Measurements from ENCODE around the gene FKBP3. TPM values are rescaled to one million over a fixed set of nuclear protein-coding genes. Genes with fewer than 3 reads are reported as not detected.
"Not testable (repeated sequence)": the region's sequence is repeated elsewhere in the genome, so short reads cannot be mapped to it uniquely, and the experiment has no call there.

Gene FKBP3
- total RNA-seq, 1 donor from 2014 or later, result 51.6 TPM

- no peak for DNase-seq (ENCODE audit: extremely low read depth, low read depth, low spot score)
Measured at GRCh38 chr14:45114327-45114726, 20.0 kb downstream of the FKBP3 start.

DNA sequence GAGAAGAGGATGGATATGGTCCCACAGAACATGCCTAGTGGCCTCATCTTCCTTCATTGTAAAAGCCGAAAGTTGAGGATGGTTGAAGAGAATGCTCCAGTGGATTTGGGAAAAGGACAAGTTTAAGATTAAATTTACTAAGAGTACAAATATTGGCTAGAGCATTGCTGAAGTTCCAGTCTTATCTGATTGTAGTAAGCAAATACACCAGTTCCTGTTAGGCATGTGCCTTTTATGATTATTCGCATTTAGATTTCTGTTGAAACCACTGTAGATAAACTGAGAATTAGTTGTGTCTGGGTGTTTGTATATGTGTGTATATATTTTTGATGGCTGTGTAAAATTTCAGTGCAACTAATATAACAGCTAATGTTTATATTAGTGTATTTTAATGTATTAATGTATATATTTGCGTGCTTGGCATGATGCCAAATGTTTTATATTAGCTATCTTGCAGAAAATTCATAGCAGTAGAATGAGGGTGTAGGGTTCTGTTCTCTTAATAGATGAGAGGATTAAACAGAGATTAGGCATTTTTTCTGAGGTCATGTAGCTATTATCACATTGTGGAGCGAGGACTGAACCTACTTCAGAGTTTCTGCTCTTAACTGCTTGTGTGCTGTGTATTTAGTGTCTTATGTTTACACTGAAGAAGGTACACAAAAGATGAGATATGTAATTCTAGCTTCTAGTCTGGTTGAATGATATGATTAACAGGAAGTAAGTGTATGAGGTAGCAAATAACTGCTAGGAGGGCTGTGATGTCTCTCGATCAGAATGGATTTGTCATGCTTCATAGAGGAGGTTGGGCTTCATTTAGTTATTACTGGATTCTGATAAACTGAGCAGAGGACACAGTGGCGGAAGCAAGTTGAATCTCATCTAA, 21.1 kb downstream of the FKBP3 start:
- DNase-seq (ENCODE audit: extremely low read depth, low read depth, low spot score), result no peak

DNA sequence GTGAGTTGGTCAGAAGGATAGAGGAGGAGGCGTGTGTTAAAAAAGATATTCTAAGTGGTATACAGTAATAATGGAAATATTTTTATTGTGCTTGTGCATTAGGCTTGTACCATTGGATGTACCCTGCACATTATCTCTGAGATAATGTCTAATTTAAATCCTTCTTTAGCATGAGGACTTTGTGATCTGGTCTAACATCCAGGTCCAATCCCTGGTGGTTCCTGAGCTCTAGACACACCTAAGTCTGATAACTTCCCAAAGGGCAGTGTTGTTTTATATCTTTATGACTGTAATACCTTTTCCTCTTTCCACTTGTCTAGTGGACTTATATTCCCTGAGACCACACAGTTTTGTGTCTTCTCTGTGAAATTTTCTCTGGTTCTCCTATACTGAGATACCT, 29.7 kb downstream of the FKBP3 start:
- no peak for DNase-seq (ENCODE audit: extremely low read depth, low read depth, low spot score)

GRCh38 chr14:45103806-45104205, 30.5 kb downstream of the FKBP3 start:
- no peak for DNase-seq (ENCODE audit: extremely low read depth, low read depth, low spot score)

DNA sequence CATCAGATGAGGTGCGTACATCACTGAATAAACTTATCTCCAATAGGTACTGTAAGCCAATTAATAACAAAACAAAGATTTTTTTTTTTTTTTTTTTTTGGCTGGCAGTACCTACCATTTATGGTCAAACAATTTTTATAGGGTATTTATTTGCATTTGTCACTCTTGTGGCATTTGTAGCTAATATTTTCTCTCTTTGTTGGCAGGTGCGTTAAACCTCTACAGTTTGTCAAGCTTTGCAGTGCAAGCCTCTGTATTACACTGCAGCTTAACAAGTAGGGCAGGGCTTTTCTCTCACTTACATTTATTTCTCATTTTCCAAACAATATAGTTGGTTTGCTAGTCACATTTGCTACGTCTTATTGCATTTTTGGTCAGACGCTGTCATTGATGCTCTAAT, 38.1 kb downstream of the FKBP3 start:
- no peak for DNase-seq (ENCODE audit: extremely low read depth, low read depth, low spot score)

DNA sequence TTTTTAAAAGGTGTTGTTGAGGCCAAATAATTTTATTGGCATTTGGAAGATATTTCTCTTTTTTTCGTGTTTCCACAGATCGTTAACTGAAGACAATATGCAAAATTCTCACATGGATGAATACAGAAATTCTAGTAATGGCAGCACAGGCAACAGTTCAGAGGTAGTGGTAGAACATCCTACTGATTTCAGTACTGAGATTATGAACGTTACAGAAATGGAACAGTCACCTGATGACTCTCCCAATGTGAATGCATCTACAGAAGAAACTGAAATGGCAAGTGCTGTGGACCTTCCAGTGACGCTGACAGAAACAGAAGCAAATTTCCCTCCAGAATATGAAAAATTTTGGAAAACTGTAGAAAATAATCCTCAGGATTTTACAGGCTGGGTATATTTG, 39.1 kb downstream of the FKBP3 start:
- no peak for DNase-seq (ENCODE audit: extremely low read depth, low read depth, low spot score)

GRCh38 chr14:45094275-45094674, 40.0 kb downstream of the FKBP3 start:
- DNase-seq (ENCODE audit: extremely low read depth, low read depth, low spot score), result no peak

GRCh38 chr14:45091710-45092109, 42.6 kb downstream of the FKBP3 start:
- DNase-seq (ENCODE audit: extremely low read depth, low read depth, low spot score), result no peak

DNA sequence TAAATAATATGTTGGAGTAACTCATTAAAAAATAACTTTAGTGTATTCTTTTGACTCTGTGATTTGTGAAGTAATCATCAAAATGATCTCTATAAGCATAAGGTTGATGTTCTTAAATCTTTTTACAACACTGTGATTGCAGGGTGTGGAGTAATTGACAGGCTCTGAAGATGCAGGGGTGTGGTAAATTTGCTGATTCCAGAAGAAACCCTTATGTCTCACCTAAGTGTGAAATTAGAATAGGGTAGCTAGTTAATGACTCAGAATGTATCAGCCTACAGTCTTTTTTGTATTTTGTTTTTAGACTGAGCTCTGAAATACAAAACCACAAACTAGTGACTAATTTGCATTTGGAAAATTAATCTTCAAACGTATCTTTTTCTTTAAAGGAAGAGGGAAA, 44.5 kb downstream of the FKBP3 start:
- no peak for DNase-seq (ENCODE audit: extremely low read depth, low read depth, low spot score)

GRCh38 chr14:45084946-45085346, 49.3 kb downstream of the FKBP3 start:
- no peak for DNase-seq (ENCODE audit: extremely low read depth, low read depth, low spot score)

- no peak for DNase-seq (ENCODE audit: extremely low read depth, low read depth, low spot score)
Measured at GRCh38 chr14:45083976-45084722, 50.1 kb downstream of the FKBP3 start, which contains the start of gene PRPF39. TSS of gene PRPF39 (plus strand) at chr14:45084116. CDS start at chr14:45095240, 11,124 bp downstream.

- no peak for DNase-seq (ENCODE audit: extremely low read depth, low read depth, low spot score)
Measured at GRCh38 chr14:45083617-45083975, 50.7 kb downstream of the FKBP3 start.

- DNase-seq (ENCODE audit: extremely low read depth, low read depth, low spot score), result no peak
Measured at GRCh38 chr14:45082420-45082819, 51.9 kb downstream of the FKBP3 start.

DNA sequence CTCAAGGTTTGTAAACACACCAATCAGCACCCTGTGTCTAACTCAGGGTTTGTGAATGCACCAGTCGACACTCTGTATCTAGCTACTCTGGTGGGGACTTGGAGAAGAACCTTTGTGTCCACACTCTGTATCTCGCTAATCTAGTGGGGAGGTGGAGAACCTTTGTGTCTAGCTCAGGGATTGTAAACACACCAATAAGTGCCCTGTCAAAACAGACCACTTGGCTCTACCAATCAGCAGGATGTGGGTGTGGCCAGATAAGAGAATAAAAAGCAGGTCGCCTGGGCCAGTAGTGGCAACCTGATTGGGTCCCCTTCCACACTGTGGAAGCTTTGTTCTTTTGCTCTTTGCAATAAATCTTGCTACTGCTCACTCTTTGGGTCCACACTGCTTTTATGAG, 53.2 kb downstream of the FKBP3 start:
- not testable (repeated sequence) for DNase-seq (ENCODE audit: extremely low read depth, low read depth, low spot score)

DNA sequence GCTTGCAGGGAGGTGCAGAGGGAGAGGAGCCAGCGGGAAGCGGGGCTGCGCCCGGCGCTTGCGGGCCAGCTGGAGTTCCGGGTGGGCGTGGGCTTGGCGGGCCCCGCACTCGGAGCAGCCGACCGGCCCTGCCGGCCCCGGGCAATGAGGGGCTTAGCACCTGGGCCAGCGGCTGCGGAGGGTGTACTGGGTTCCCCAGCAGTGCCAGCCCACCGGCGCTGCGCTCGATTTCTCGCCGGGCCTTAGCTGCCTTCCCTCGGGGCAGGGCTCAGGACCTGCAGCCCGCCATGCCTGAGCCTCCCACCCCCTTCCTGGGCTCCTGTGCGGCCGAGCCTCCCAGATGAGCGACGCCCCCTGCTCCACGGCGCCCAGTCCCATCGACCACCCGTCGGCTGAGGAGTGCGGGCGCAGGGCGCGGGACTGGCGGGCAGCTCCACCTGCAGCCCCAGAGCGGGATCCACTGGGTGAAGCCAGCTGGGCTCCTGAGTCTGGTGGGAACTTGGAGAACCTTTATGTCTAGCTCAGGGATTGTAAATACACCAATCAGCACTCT, 53.8 kb downstream of the FKBP3 start:
- DNase-seq (ENCODE audit: extremely low read depth, low read depth, low spot score), result not testable (repeated sequence)

DNA sequence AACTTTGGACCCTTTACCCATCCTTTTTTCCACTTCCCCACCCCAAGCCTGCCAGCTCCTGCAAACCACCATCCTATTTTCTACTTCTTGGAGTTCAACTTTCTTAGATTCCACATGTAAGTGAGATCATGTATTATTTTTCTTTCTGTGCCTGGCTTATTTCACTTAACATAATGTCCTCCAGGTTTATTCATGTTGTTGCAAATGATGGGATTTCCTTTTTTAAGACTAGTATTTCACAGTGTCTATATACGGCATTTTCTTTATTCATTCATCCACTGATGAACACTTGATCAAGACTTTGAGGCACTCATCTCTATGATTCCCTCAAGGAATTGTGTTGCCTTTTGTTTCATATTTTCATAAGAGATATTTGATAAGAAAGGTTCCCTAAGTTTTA, 56.0 kb downstream of the FKBP3 start:
- DNase-seq (ENCODE audit: extremely low read depth, low read depth, low spot score), result no peak

DNA sequence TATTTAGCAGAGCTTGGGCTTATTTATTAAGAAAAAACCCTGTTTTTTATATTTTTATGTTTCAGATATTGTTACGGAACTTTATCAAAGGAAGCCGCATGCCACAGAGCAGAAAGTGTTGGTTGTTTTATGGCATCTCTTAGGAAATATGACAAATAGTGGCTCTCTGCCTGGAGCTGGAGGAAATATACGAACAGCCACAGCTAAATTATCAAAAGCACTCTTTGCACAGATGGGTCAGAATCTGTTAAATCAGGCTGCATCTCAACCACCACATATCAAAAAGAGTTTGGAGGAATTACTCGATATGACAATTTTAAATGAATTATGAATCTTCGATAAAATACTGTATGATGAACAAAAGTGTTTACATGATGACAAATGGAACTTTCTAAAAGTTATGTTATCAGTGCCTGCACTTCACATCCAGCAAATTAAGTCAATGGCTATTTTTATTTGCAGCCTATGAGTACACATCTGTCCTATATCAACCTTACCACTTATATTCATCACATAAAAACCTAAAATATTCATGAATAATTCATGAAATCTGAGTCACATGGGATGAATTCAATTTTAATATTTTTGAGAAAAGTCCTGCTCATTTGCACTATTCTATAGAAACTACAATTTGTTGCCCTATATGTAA, 60.9 kb downstream of the FKBP3 start:
- no peak for DNase-seq (ENCODE audit: extremely low read depth, low read depth, low spot score)

DNA sequence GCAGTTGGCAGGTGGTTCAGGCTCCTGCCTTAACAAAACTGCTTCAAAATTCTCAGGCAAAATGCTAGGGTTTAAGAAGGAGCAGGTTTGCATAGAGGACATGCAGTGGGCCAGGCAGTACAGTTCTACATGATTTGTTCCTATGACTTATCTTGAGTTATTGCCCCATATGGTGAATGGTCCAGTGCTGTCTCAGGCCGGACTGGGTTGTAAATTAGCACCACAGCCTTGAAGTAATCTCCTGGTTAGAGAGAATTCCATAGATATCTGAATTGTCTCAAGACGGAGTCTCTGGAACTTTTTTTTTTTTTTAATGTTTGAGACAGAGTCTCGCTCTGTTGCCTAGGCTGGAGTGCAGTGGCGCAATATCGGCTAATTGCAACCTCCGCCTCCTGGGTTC, 62.2 kb downstream of the FKBP3 start:
- no peak for DNase-seq (ENCODE audit: extremely low read depth, low read depth, low spot score)

DNA sequence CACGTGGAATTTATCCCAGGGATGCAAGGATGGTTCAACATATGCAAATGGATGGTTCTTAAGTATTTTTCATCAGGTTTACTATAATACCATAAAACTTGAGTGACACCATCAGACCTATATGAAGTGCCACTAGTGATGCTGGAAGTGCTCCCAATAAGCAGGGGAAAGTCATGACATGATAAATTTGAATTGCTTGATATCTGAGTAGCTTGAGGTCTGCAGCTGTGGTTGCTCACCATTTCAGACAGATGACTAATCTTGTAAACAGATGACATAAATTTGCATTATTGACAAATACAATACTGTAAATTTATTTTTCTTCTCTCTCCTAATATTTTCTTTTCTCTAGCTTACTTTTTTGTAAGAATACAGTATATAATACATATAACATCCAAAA, 64.1 kb downstream of the FKBP3 start:
- no peak for DNase-seq (ENCODE audit: extremely low read depth, low read depth, low spot score)

DNA sequence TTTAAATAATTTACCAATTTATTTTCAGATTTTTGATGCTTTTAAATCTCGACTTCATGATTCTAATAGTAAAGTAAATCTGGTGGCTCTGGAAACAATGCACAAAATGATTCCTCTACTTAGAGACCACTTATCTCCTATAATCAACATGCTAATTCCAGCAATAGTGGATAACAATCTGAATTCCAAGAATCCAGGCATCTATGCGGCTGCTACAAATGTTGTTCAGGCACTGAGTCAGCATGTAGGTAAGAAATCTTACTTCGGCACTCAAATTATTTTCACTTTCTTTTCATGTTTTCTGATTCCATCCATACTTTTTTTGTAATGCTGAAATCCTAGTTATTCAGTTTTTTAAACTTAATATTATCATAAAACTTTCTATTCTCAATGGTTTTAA, 65.9 kb downstream of the FKBP3 start:
- DNase-seq (ENCODE audit: extremely low read depth, low read depth, low spot score), result no peak

DNA sequence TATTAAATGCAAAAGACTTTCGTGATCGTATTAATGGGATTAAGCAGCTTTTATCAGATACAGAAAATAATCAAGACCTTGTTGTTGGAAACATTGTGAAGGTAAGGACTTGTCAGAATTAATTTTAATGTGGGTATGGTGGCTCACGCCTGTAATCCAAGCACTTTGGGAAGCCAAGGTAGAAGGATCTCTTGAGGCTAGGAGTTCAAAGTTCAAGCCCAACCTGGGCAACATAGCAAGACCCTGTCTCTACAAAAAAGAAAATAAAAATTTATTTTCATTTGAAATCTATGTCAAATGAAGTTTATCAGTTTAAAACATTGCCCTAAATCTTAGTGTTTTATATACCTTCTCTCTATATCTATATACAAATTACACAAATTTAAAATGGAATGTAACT, 67.6 kb downstream of the FKBP3 start:
- DNase-seq (ENCODE audit: extremely low read depth, low read depth, low spot score), result no peak
